ENCODE data around the gene APOBEC3F. TPM values are rescaled to one million over a fixed set of nuclear protein-coding genes. Genes with fewer than 3 reads are reported as not detected.
A peak's percentile ranks its signal among the peaks of the same experiment; 100 is the strongest.
"Not testable (repeated sequence)": the region's sequence is repeated elsewhere in the genome, so short reads cannot be mapped to it uniquely, and the experiment has no call there.

APOBEC3F gene
- total and polyA plus RNA-seq, 2 of the 13 experiments (the other 11 are each of a cell fraction or from before 2014, with no cell fraction given), result 2.9 to 3.7 TPM

DNA sequence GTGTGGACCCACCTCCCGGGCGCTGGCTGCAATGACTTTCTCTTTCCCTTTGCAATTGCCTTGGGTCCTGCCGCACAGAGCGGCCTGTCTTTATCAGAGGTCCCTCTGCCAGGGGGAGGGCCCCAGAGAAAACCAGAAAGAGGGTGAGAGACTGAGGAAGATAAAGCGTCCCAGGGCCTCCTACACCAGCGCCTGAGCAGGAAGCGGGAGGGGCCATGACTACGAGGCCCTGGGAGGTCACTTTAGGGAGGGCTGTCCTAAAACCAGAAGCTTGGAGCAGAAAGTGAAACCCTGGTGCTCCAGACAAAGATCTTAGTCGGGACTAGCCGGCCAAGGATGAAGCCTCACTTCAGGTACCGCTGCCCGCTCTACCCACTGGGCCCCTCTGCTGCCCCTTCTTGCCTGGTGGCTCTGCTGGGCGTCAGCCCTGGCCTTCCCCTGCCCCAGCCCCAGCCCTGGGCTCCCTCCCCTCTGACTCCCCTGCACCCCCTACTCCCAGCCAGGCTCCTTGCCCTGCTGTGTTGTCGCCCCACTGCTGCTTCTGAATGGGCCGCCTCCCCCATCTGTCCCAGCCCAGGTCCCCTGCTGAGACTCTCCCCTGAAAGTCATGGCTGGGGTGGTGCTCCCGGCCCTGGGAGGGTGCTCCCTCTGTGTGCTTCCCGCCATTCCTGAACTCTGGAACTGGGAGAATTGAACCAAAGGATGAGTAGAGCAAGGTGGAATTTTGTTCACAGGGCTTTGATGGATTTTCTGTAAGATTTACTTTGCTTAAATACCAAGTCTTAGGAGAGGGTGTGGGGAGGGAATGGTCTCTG lies 36.6 kb downstream of the APOBEC3F start, which contains the start of gene APOBEC3G:
Gene APOBEC3G (plus strand): TSS at position 250 of the 815 bp plus-strand sequence. CDS start 87 bp downstream, at position 337.
- H3K36me3 ChIP-seq (replicated peaks in 1 of 2; ENCODE audit: control insufficient read depth in 1 of 2, insufficient read depth in 2 of 2, low read length in 2 of 2); POLR2A ChIA-PET; H4K20me1 ChIP-seq (ENCODE audit: insufficient read depth, low read length); intact Hi-C loops (cut with micrococcal nuclease; ENCODE audit: unreplicated experiment); H3K27ac ChIP-seq (ENCODE audit: extremely low read length, insufficient read depth, low read length); DNase-seq (ENCODE audit: low spot score); H2AFZ ChIP-seq (ENCODE audit: low read length); H3K9me3 ChIP-seq (ENCODE audit: low read length); in situ Hi-C loops (cut with HindIII; ENCODE audit: extremely low pct_ligation_motif_present, low pct_unique_long_range_greater_than_20kb); H3K27me3 ChIP-seq (ENCODE audit: control insufficient read depth in 1 of 2, insufficient read depth in 2 of 2, low read length in 2 of 2); BruUV-seq (replicated peaks); H3K79me2 ChIP-seq (ENCODE audit: insufficient read depth, low read length); H3K4me1 ChIP-seq (ENCODE audit: insufficient read depth, low read length); CTCF ChIA-PET (ENCODE audit: low intra/inter-chr PET ratio, low total read pairs): not testable (repeated sequence)
- H3K4me2 ChIP-seq (ENCODE audit: low read depth, low read length), result peak within 1 kb of the TSS; percentile 66
- peak within 1 kb of the TSS; percentile 42 to 71 (median 54); a peak in 5 of 6 replicates for H3K4me3 ChIP-seq (replicated peaks in 1 of 3; ENCODE audit: insufficient read depth in 1 of 3, low read depth in 2 of 3, low read length in 3 of 3)
- ATAC-seq (peak; percentile 96), FAIRE-seq (peak; percentile 15)
- WGBS (ENCODE audit: low lambda C conversion rate), result 10% methylated on average over 5 of the region's 17 CpGs
- peak within 1 kb of the TSS; percentile 52; the same call in 1 of the 2 replicates for H3K9ac ChIP-seq (ENCODE audit: insufficient read depth, low read depth, low read length)
- TF ChIP-seq YY1 (IDR thresholded peaks at IDR 0.05; ENCODE audit: insufficient read depth, insufficient replicate concordance, low read depth, low read length), result peak; percentile 20
- TF ChIP-seq ZFX (CRISPR knock-in tag; IDR thresholded peaks at IDR 0.05; ENCODE audit: low read depth), result peak; percentile 35; the same call in 1 of the 2 replicates
- TF ChIP-seq TAF1 (CRISPR knock-in tag; IDR thresholded peaks at IDR 0.05), result peak; percentile 20; the same call in 1 of the 2 replicates
- peak; percentile 99 for TF ChIP-seq ZNF263 (CRISPR knock-in tag; IDR thresholded peaks at IDR 0.05)
- 0 out of 2 replicates have a peak, but pooled peaks have one; percentile 38 for TF ChIP-seq PHF8 (CRISPR knock-in tag; IDR thresholded peaks at IDR 0.05)

GRCh38 chr22:39077912-39078311 lies 37.2 kb downstream of the APOBEC3F start:
- H3K36me3 ChIP-seq (replicated peaks in 1 of 2; ENCODE audit: control insufficient read depth in 1 of 2, insufficient read depth in 2 of 2, low read length in 2 of 2); H4K20me1 ChIP-seq (ENCODE audit: insufficient read depth, low read length); H2AFZ ChIP-seq (ENCODE audit: low read length); H3K27ac ChIP-seq (ENCODE audit: extremely low read length, insufficient read depth, low read length); H3K9ac ChIP-seq (ENCODE audit: insufficient read depth, low read depth, low read length); intact Hi-C loops (cut with micrococcal nuclease; ENCODE audit: unreplicated experiment); in situ Hi-C loops (cut with HindIII; ENCODE audit: extremely low pct_ligation_motif_present, low pct_unique_long_range_greater_than_20kb); H3K79me2 ChIP-seq (ENCODE audit: insufficient read depth, low read length); POLR2A ChIA-PET; FAIRE-seq; H3K4me3 ChIP-seq (replicated peaks in 1 of 3; ENCODE audit: insufficient read depth in 1 of 3, low read depth in 2 of 3, low read length in 3 of 3); CTCF ChIA-PET (ENCODE audit: low intra/inter-chr PET ratio, low total read pairs); BruUV-seq (replicated peaks); H3K9me3 ChIP-seq (ENCODE audit: low read length); H3K4me1 ChIP-seq (ENCODE audit: insufficient read depth, low read length); H3K27me3 ChIP-seq (ENCODE audit: control insufficient read depth in 1 of 2, insufficient read depth in 2 of 2, low read length in 2 of 2); DNase-seq (ENCODE audit: low spot score); ATAC-seq: not testable (repeated sequence)
- peak overlapping the region; percentile 66 for H3K4me2 ChIP-seq (ENCODE audit: low read depth, low read length)
- 90% methylated on average over 12 of the region's 12 CpGs for WGBS (ENCODE audit: low lambda C conversion rate)
